ENCODE results near the gene SNX24. TPM values are rescaled to one million over a fixed set of nuclear protein-coding genes. Genes with fewer than 3 reads are reported as not detected.
"Not testable (repeated sequence)": the region's sequence is repeated elsewhere in the genome, so short reads cannot be mapped to it uniquely, and the experiment has no call there.

Gene SNX24
- total and polyA plus RNA-seq, 2 of the 4 experiments (the other 2 are of a cell fraction) = 13.8 to 15.0 TPM

DNA sequence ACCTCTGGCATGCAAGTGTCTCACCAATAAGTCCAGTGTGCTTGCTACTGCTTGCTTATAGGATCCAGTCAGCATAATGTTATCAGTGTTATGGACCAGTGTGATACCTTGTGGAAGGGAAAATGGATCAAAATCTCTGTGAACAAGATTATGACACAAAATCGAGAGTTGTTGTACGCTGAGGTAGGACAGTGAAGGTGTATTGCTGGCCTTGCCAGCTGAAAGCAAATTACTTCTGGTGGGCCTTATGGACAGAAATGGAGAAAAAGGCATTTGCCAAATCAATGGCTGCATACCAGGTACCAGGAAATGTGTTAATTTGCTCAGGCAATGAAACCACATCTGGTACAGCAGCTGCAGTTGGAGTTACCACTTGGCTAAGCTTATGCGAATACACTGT is 128.8 kb downstream of the SNX24 start:
- not testable (repeated sequence) for BruUV-seq (replicated peaks)

More for the DNA sequence above, 128.8 kb downstream of the SNX24 start:
- H3K9me3 ChIP-seq (ENCODE audit: control insufficient read depth, insufficient read depth, low read length); H2BK5ac ChIP-seq (ENCODE audit: low read depth, low read length, poor library complexity, severe bottlenecking); H3K9ac ChIP-seq (ENCODE audit: low read depth, low read length); H3K27me3 ChIP-seq (ENCODE audit: control insufficient read depth, insufficient read depth, low read length); H3K23ac ChIP-seq (ENCODE audit: low read depth, low read length); H3K27ac ChIP-seq (ENCODE audit: insufficient read depth, low read length); H3K14ac ChIP-seq (replicated peaks; ENCODE audit: low read depth, low read length); H3K79me1 ChIP-seq (ENCODE audit: low read depth in 1 of 2, low read length in 2 of 2); H3K4me2 ChIP-seq (ENCODE audit: low read depth, low read length); H3K18ac ChIP-seq (ENCODE audit: low read depth, low read length); H3K36me3 ChIP-seq (ENCODE audit: control insufficient read depth, insufficient read depth, low read length); H4K5ac ChIP-seq (ENCODE audit: low read depth, low read length); H2AK5ac ChIP-seq (ENCODE audit: low read depth, low read length); H3K9me1 ChIP-seq (ENCODE audit: insufficient read depth, low read length); POLR2A ChIA-PET (ENCODE audit: unreplicated experiment); H4K20me1 ChIP-seq (ENCODE audit: insufficient read depth, low read length); ATAC-seq (ENCODE audit: low read depth); H2AK9ac ChIP-seq (replicated peaks; ENCODE audit: low read depth, low read length, poor library complexity); H2BK20ac ChIP-seq (ENCODE audit: low read depth, low read length); H3K4me3 ChIP-seq (ENCODE audit: insufficient read depth, low read depth, low read length); intact Hi-C loops (cut with micrococcal nuclease); H4K91ac ChIP-seq (ENCODE audit: insufficient read depth, low read depth, low read length); DNase-seq; H2BK15ac ChIP-seq (ENCODE audit: low read depth, low read length); H2BK120ac ChIP-seq (ENCODE audit: low read depth, low read length); H4K8ac ChIP-seq (ENCODE audit: low read depth in 2 of 2, low read length in 2 of 2); H3K4ac ChIP-seq (ENCODE audit: low read depth, low read length); H3K4me1 ChIP-seq (ENCODE audit: control insufficient read depth, insufficient read depth, low read length); in situ Hi-C loops (cut with MboI; ENCODE audit: low sequenced_read_pairs); H2AFZ ChIP-seq (replicated peaks; ENCODE audit: low read length, poor library complexity); dilution Hi-C loops (cut with HindIII; ENCODE audit: low sequenced_read_pairs, unreplicated experiment); H3K56ac ChIP-seq (ENCODE audit: extremely low read depth, insufficient read depth, low read length): not testable (repeated sequence)
- CTCF ChIA-PET = interaction anchor here (0.6 kb wide), 1 partner anchor 16 kb away, joined by 3 read pairs; no protein-coding TSS in a partner anchor
- 100% methylated on average over 2 of the region's 3 CpGs; no CpG with 5 or more reads in 1 of the 2 experiments for WGBS, 2 experiments (ENCODE audit: extremely low coverage in 2 of 2, insufficient read length in 1 of 2)
